Breast epithelium (tissue), 3 donors: ENCODE data around the gene ABCC5.

Experiments
- CTCF ChIP-seq, 3 donors: fragments of 450-650 bp; IDR thresholded peaks; one replicate each; pipeline ENCODE4 v1.5.1; 2016 to 2017; ENCODE audit warnings: antibody characterized with exemption in 3 of 3, mild to moderate bottlenecking in 3 of 3, moderate library complexity in 3 of 3
- POLR2A ChIP-seq: fragments of 450-650 bp; IDR thresholded peaks from one replicate; pipeline ENCODE4 v1.6.1; 2016; ENCODE audit warnings: antibody characterized with exemption, mild to moderate bottlenecking, moderate library complexity
- POLR2AphosphoS5 ChIP-seq, 3 donors: sonication (generic); formaldehyde crosslinking; IDR thresholded peaks; one replicate each; pipeline ENCODE4 v1.6.1; 2017; ENCODE audit warnings: antibody characterized with exemption in 3 of 3

GRCh38 chr3:183920416-183920815 lies 97.3 kb downstream of the ABCC5 start:
- TF ChIP-seq CTCF (IDR thresholded peaks at IDR 0.05) (no peak), POLR2A (no peak), POLR2AphosphoS5 (IDR thresholded peaks at IDR 0.05) (no peak)
